NCI-H2171 treated with DMSO at 0.1 percent for 48 hours (cell line): ENCODE results near the gene PTPRN2.
"Not testable (repeated sequence)": the region's sequence is repeated elsewhere in the genome, so short reads cannot be mapped to it uniquely, and the experiment has no call there.

ENCODE experiments used
- DNase-seq: peaks from one replicate; lab custom pipeline; 2025; lab: John Stamatoyannopoulos, UW

Gene PTPRN2

GRCh38 chr7:157695609-157696008, 892.0 kb downstream of the PTPRN2 start:
- not testable (repeated sequence) for DNase-seq

- DNase-seq, result no peak
These were observed 893.3 kb downstream of the PTPRN2 start for GRCh38 chr7:157694376-157694665.

GRCh38 chr7:157693521-157694375, 893.9 kb downstream of the PTPRN2 start:
- DNase-seq, result no peak

- DNase-seq, result no peak
These were observed 894.5 kb downstream of the PTPRN2 start for GRCh38 chr7:157693071-157693520.

GRCh38 chr7:157692460-157693011, 895.1 kb downstream of the PTPRN2 start:
- DNase-seq, result no peak

- peak; percentile 37 for DNase-seq
These were observed 895.8 kb downstream of the PTPRN2 start for GRCh38 chr7:157691586-157692459.

GRCh38 chr7:157690833-157691585, 896.6 kb downstream of the PTPRN2 start:
- DNase-seq, result peak; percentile 46

- peak; percentile 31 for DNase-seq
These were observed 897.4 kb downstream of the PTPRN2 start for GRCh38 chr7:157690058-157690832.

- no peak for DNase-seq
These were observed 898.2 kb downstream of the PTPRN2 start for GRCh38 chr7:157689269-157690057.

GRCh38 chr7:157688533-157689268, 898.9 kb downstream of the PTPRN2 start:
- DNase-seq, result no peak

GRCh38 chr7:157687845-157688532, 899.6 kb downstream of the PTPRN2 start:
- no peak for DNase-seq

- DNase-seq, result no peak
These were observed 900.5 kb downstream of the PTPRN2 start for GRCh38 chr7:157687158-157687557.

- DNase-seq, result no peak
These were observed 901.2 kb downstream of the PTPRN2 start for GRCh38 chr7:157686285-157686894.

- DNase-seq, result no peak
These were observed 902.0 kb downstream of the PTPRN2 start for GRCh38 chr7:157685430-157686284.

- DNase-seq, result no peak
These were observed 902.7 kb downstream of the PTPRN2 start for GRCh38 chr7:157684909-157685429.

- DNase-seq, result no peak
These were observed 903.3 kb downstream of the PTPRN2 start for GRCh38 chr7:157684157-157684908.

- DNase-seq, result no peak
These were observed 903.9 kb downstream of the PTPRN2 start for GRCh38 chr7:157683747-157684156.
